ENCODE data around the gene NGDN. TPM values are rescaled to one million over a fixed set of nuclear protein-coding genes. Genes with fewer than 3 reads are reported as not detected.

NGDN gene
- total RNA-seq, 1 donor from 2014 or later, result 48.6 TPM

GRCh38 chr14:23437133-23438100 lies 32.1 kb upstream of the NGDN start:
- TF ChIP-seq, protein P1, sequence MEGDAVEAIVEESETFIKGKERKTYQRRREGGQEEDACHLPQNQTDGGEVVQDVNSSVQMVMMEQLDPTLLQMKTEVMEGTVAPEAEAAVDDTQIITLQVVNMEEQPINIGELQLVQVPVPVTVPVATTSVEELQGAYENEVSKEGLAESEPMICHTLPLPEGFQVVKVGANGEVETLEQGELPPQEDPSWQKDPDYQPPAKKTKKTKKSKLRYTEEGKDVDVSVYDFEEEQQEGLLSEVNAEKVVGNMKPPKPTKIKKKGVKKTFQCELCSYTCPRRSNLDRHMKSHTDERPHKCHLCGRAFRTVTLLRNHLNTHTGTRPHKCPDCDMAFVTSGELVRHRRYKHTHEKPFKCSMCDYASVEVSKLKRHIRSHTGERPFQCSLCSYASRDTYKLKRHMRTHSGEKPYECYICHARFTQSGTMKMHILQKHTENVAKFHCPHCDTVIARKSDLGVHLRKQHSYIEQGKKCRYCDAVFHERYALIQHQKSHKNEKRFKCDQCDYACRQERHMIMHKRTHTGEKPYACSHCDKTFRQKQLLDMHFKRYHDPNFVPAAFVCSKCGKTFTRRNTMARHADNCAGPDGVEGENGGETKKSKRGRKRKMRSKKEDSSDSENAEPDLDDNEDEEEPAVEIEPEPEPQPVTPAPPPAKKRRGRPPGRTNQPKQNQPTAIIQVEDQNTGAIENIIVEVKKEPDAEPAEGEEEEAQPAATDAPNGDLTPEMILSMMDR (IDR thresholded peaks at IDR 0.05; ENCODE audit: unreplicated experiment), result no peak
- Mint-ChIP-seq H3K9me3 (ENCODE audit: low read depth) (no peaks in the 10 kb centered on the region), H3K4me1 (ENCODE audit: low read depth) (peaks cover 27% of the 10 kb centered on the region), H3K27me3 (peaks cover 29% of the 10 kb centered on the region), H3K4me3 (ENCODE audit: low read depth) (no peak overlapping the region), H3K27ac (peak overlapping the region; percentile 78), H3K36me3 (ENCODE audit: insufficient read depth) (no peaks in the 10 kb centered on the region)
- no peak for DNase-seq (ENCODE audit: low spot score, unreplicated experiment)

GRCh38 chr14:23438101-23438971 lies 31.2 kb upstream of the NGDN start:
- DNase-seq (ENCODE audit: low spot score, unreplicated experiment), result no peak
- H3K27ac Mint-ChIP-seq, result peak overlapping the region; percentile 55

GRCh38 chr14:23439107-23439835 lies 30.2 kb upstream of the NGDN start:
- Mint-ChIP-seq H3K27ac (no peak overlapping the region), H3K27me3 (peaks cover 15% of the 10 kb centered on the region), H3K36me3 (ENCODE audit: insufficient read depth) (no peaks in the 10 kb centered on the region), H3K4me1 (ENCODE audit: low read depth) (peaks cover 27% of the 10 kb centered on the region), H3K4me3 (ENCODE audit: low read depth) (no peak overlapping the region), H3K9me3 (ENCODE audit: low read depth) (no peaks in the 10 kb centered on the region)
- no peak for DNase-seq (ENCODE audit: low spot score, unreplicated experiment)
- TF ChIP-seq, protein P1 (IDR thresholded peaks at IDR 0.05; ENCODE audit: unreplicated experiment), result no peak

More at GRCh38 chr14:23438101-23438971, 31.2 kb upstream of the NGDN start:
- TF ChIP-seq, protein P1 (IDR thresholded peaks at IDR 0.05; ENCODE audit: unreplicated experiment), result no peak
- H3K9me3 Mint-ChIP-seq (ENCODE audit: low read depth), result no peaks in the 10 kb centered on the region
- no peak overlapping the region for H3K4me3 Mint-ChIP-seq (ENCODE audit: low read depth)
- no peaks in the 10 kb centered on the region for H3K36me3 Mint-ChIP-seq (ENCODE audit: insufficient read depth)
- peaks cover 23% of the 10 kb centered on the region for H3K27me3 Mint-ChIP-seq
- peaks cover 27% of the 10 kb centered on the region for H3K4me1 Mint-ChIP-seq (ENCODE audit: low read depth)

DNA sequence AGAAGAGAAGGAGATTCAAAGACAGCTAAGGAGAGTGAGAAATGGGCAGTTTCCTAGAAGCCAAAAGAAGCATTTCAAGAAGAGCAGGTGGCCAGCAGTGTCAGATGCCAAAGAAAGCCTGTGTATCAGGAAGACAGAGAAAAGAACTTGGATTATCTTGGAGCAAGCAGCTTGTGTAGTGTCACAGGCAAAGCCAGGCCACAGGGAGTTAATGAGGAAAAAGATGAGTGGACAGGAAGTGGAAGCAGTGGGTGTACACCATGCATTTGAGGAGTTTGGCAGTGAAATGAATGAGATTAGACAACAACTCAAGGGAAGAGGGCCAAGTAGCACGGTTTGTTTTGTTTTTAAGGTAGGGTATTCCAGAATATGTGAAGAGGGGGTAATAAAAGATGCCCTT lies 28.4 kb upstream of the NGDN start:
- Mint-ChIP-seq H3K36me3 (ENCODE audit: insufficient read depth) (no peaks in the 10 kb centered on the region), H3K27me3 (peaks cover 13% of the 10 kb centered on the region), H3K4me3 (ENCODE audit: low read depth) (no peak overlapping the region), H3K4me1 (ENCODE audit: low read depth) (peaks cover 20% of the 10 kb centered on the region), H3K9me3 (ENCODE audit: low read depth) (no peaks in the 10 kb centered on the region), H3K27ac (no peak overlapping the region)
- TF ChIP-seq, protein P1 (IDR thresholded peaks at IDR 0.05; ENCODE audit: unreplicated experiment), result no peak
- no peak for DNase-seq (ENCODE audit: low spot score, unreplicated experiment)
